ENCODE results near the gene ATP2B1.

Gene ATP2B1

GRCh38 chr12:89539426-89540223 lies 169.0 kb downstream of the ATP2B1 start:
- TF ChIP-seq, protein P1, sequence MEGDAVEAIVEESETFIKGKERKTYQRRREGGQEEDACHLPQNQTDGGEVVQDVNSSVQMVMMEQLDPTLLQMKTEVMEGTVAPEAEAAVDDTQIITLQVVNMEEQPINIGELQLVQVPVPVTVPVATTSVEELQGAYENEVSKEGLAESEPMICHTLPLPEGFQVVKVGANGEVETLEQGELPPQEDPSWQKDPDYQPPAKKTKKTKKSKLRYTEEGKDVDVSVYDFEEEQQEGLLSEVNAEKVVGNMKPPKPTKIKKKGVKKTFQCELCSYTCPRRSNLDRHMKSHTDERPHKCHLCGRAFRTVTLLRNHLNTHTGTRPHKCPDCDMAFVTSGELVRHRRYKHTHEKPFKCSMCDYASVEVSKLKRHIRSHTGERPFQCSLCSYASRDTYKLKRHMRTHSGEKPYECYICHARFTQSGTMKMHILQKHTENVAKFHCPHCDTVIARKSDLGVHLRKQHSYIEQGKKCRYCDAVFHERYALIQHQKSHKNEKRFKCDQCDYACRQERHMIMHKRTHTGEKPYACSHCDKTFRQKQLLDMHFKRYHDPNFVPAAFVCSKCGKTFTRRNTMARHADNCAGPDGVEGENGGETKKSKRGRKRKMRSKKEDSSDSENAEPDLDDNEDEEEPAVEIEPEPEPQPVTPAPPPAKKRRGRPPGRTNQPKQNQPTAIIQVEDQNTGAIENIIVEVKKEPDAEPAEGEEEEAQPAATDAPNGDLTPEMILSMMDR (conservative IDR thresholded peaks at IDR 0.05; ENCODE audit: low read depth, low read length): no peak
- no peak overlapping the region for H3K4me3 ChIP-seq (ENCODE audit: low read length)
- no peak for DNase-seq (ENCODE audit: low read depth)

- DNase-seq (ENCODE audit: low read depth): no peak
- TF ChIP-seq, protein P1 (conservative IDR thresholded peaks at IDR 0.05; ENCODE audit: low read depth, low read length): no peak
- H3K4me3 ChIP-seq (ENCODE audit: low read length): no peak overlapping the region
Observed at GRCh38 chr12:89538897-89539296, 169.7 kb downstream of the ATP2B1 start.
